H1 (cell line): ENCODE results near the gene CDC45. TPM values are rescaled to one million over a fixed set of nuclear protein-coding genes. Genes with fewer than 3 reads are reported as not detected.

ENCODE experiments used
- CTCF ChIA-PET: fragments of 300-600 bp; sonication (Branson Sonifier 250); formaldehyde crosslinking; loops from one replicate; lab custom pipeline; 2021; ENCODE audit not compliant: partially characterized antibody; lab: Charles Lee
- POLR2A ChIA-PET: fragments of 300-600 bp; sonication (Branson Sonifier 250); formaldehyde crosslinking; loops from one replicate; lab custom pipeline; 2021; ENCODE audit warnings: inconsistent platforms; ENCODE audit not compliant: partially characterized antibody; lab: Charles Lee
- DNase-seq, 2 experiments: peaks; one replicate each; pipeline versions ENCODE4 v3.0.0 to v3.0.0-alpha.2; 2010 to 2022; ENCODE audit warnings: low spot score in 2 of 2, low read depth in 1 of 2, mixed read lengths in 1 of 2
- FAIRE-seq: peaks from 2 replicates; lab custom pipeline; 2011; peaks lifted over from hg19 to GRCh38; lab: Jason Lieb, UNC
- H2AFZ ChIP-seq: 2 replicates; pipeline ENCODE4 v1.8.1; 2012; ENCODE audit warnings: low read length, inconsistent platforms
- H2AK5ac ChIP-seq: 2 replicates; pipeline ENCODE4 v1.6.1; 2013; ENCODE audit warnings: low read depth, low read length
- H2BK120ac ChIP-seq: replicated peaks from 2 replicates; pipeline ENCODE3; 2013; ENCODE audit warnings: low read depth, low read length, inconsistent platforms
- H2BK12ac ChIP-seq: 2 replicates; pipeline ENCODE4 v1.6.1; 2013; ENCODE audit warnings: low read depth, low read length
- H2BK15ac ChIP-seq: 2 replicates; pipeline ENCODE4 v1.6.1; 2013; ENCODE audit warnings: low read length
- H2BK20ac ChIP-seq: 2 replicates; pipeline ENCODE4 v1.6.1; 2013; ENCODE audit warnings: low read length
- H2BK5ac ChIP-seq: 2 replicates; pipeline ENCODE4 v1.6.1; 2013; ENCODE audit warnings: low read depth, low read length
- H3K14ac ChIP-seq: 2 replicates; pipeline ENCODE4 v1.6.1; 2013; ENCODE audit warnings: inconsistent platforms; ENCODE audit not compliant: insufficient read length
- H3K18ac ChIP-seq: 2 replicates; pipeline ENCODE4 v1.6.1; 2013; ENCODE audit warnings: low read length; ENCODE audit errors: extremely low read depth
- H3K23ac ChIP-seq: 2 replicates; pipeline ENCODE4 v1.6.1; 2013; ENCODE audit warnings: inconsistent platforms; ENCODE audit not compliant: insufficient read length
- H3K23me2 ChIP-seq: 2 replicates; pipeline ENCODE4 v1.6.1; 2013; ENCODE audit warnings: low read depth, low read length
- H3K27ac ChIP-seq: 2 replicates; pipeline ENCODE4 v1.6.1; 2011; ENCODE audit warnings: low read depth, low read length, inconsistent platforms
- H3K27me3 ChIP-seq, 4 experiments: replicated peaks in 1 of 4; 1 replicate in 1 of 4; 2 replicates in 3 of 4; pipeline versions ENCODE4 v1.6.1 to v1.8.1; 2011 to 2013; ENCODE audit warnings: low read length in 3 of 4, mild to moderate bottlenecking in 3 of 4, inconsistent platforms in 2 of 4, mixed read lengths in 2 of 4, moderate library complexity in 1 of 4; ENCODE audit not compliant: control insufficient read depth in 3 of 4, insufficient read depth in 3 of 4; ENCODE audit errors: extremely low read depth in 1 of 4
- H3K36me3 ChIP-seq, 4 experiments: 2 replicates each; pipeline versions ENCODE4 v1.6.1 to v1.8.1; 2011 to 2013; ENCODE audit warnings: mild to moderate bottlenecking in 4 of 4, low read length in 3 of 4, moderate library complexity in 2 of 4, control low read depth in 1 of 4, inconsistent platforms in 1 of 4; ENCODE audit not compliant: insufficient read depth in 4 of 4, control insufficient read depth in 2 of 4
- H3K4ac ChIP-seq: replicated peaks from 2 replicates; pipeline ENCODE3; 2013; ENCODE audit warnings: low read length, low read depth, mixed read lengths, inconsistent platforms; ENCODE audit not compliant: insufficient read length
- H3K4me1 ChIP-seq, 4 experiments: replicated peaks in 1 of 4; 1 replicate in 1 of 4; 2 replicates in 3 of 4; pipeline versions ENCODE4 v1.6.1 to v1.8.1; 2011 to 2013; ENCODE audit warnings: low read length in 3 of 4, inconsistent platforms in 2 of 4, mixed read lengths in 1 of 4; ENCODE audit not compliant: insufficient read depth in 4 of 4, control insufficient read depth in 3 of 4
- H3K4me2 ChIP-seq, 2 experiments: 2 replicates each; pipeline versions ENCODE4 v1.6.1 to v1.8.1; 2011 to 2013; ENCODE audit warnings: low read depth in 2 of 2, low read length in 2 of 2, control low read depth in 1 of 2, inconsistent platforms in 1 of 2, mild to moderate bottlenecking in 1 of 2; ENCODE audit not compliant: insufficient read depth in 1 of 2
- H3K4me3 ChIP-seq, 4 experiments: fragments of 200-600, 300-600 bp in 1 of 4; sonication (generic), shearing (Covaris generic), sonication (Bioruptor Twin) in 1 of 4; 2 replicates each; pipeline versions ENCODE4 v1.5.1 to v1.8.1; 2011 to 2016; ENCODE audit warnings: low read length in 4 of 4, low read depth in 3 of 4, control low read depth in 2 of 4, inconsistent platforms in 2 of 4, mild to moderate bottlenecking in 2 of 4, mixed read lengths in 1 of 4, moderate library complexity in 1 of 4; ENCODE audit not compliant: insufficient read depth in 2 of 4; ENCODE audit errors: extremely low read depth in 1 of 4
- H3K56ac ChIP-seq: replicated peaks from 2 replicates; pipeline ENCODE3; 2013; ENCODE audit warnings: low read depth, mild to moderate bottlenecking, mixed read lengths, low read length, inconsistent platforms; ENCODE audit not compliant: insufficient read length
- H3K79me1 ChIP-seq: 2 replicates; pipeline ENCODE4 v1.6.1; 2013; ENCODE audit warnings: low read depth, low read length, control low read depth
- H3K79me2 ChIP-seq, 2 experiments: 2 replicates each; pipeline versions ENCODE4 v1.6.1 to v1.8.1; 2012 to 2013; ENCODE audit warnings: low read length in 2 of 2, mild to moderate bottlenecking in 2 of 2, inconsistent platforms in 1 of 2; ENCODE audit not compliant: insufficient read depth in 2 of 2, control insufficient read depth in 1 of 2
- H3K9ac ChIP-seq, 4 experiments: replicated peaks in 1 of 4; 1 replicate in 1 of 4; 2 replicates in 3 of 4; pipeline versions ENCODE4 v1.6.1 to v1.8.1; 2011 to 2013; ENCODE audit warnings: low read depth in 3 of 4, low read length in 3 of 4, control low read depth in 2 of 4, mild to moderate bottlenecking in 2 of 4, moderate library complexity in 2 of 4, inconsistent platforms in 1 of 4; ENCODE audit errors: extremely low read depth in 1 of 4
- H3K9me3 ChIP-seq, 2 experiments: 2 replicates each; pipeline versions ENCODE4 v1.6.1 to v1.8.1; 2012 to 2013; ENCODE audit warnings: mild to moderate bottlenecking in 2 of 2, moderate library complexity in 2 of 2, control low read depth in 1 of 2, inconsistent platforms in 1 of 2, low read depth in 1 of 2, low read length in 1 of 2, mixed read lengths in 1 of 2; ENCODE audit not compliant: insufficient read depth in 2 of 2
- H4K20me1 ChIP-seq, 2 experiments: replicated peaks in 1 of 2; 2 replicates each; pipeline versions ENCODE3 to v1.8.1; 2011 to 2013; ENCODE audit warnings: inconsistent platforms in 2 of 2, low read length in 2 of 2, mild to moderate bottlenecking in 1 of 2; ENCODE audit not compliant: insufficient read depth in 2 of 2, control insufficient read depth in 1 of 2
- H4K5ac ChIP-seq: 2 replicates; pipeline ENCODE4 v1.6.1; 2013; ENCODE audit warnings: low read length, low read depth, mixed read lengths, inconsistent platforms; ENCODE audit not compliant: insufficient read length
- H4K8ac ChIP-seq: 2 replicates; pipeline ENCODE4 v1.8.0; 2013; ENCODE audit warnings: mild to moderate bottlenecking, moderate library complexity, low read length, inconsistent platforms; ENCODE audit not compliant: insufficient read depth; ENCODE audit errors: extremely low read depth
- H4K91ac ChIP-seq: replicated peaks from 2 replicates; pipeline ENCODE3; 2013; ENCODE audit warnings: low read length, mixed read lengths, inconsistent platforms; ENCODE audit not compliant: insufficient read length
- BACH1 ChIP-seq: IDR thresholded peaks from 2 replicates; pipeline ENCODE4 v1.6.1; 2012; ENCODE audit warnings: low read length, improper control_type of control experiment
- CBX5 ChIP-seq: fragments of 300-800, 300-1000 bp; sonication (generic); IDR thresholded peaks from 2 replicates; pipeline ENCODE4 v1.7.1; 2016; ENCODE audit warnings: antibody characterized with exemption, low read length, low read depth
- EP300 ChIP-seq, 2 experiments: IDR thresholded peaks; 1 replicate in 1 of 2; 2 replicates in 1 of 2; pipeline ENCODE4 v1.6.1; 2011 to 2012; ENCODE audit warnings: low read depth in 2 of 2, low read length in 2 of 2, mild to moderate bottlenecking in 2 of 2, borderline replicate concordance in 1 of 2, inconsistent platforms in 1 of 2, moderate library complexity in 1 of 2
- EZH2 ChIP-seq: fragments of 200-600 bp; sonication (generic); IDR thresholded peaks from 2 replicates; pipeline ENCODE4 v1.7.1; 2012; ENCODE audit warnings: low read depth, mild to moderate bottlenecking, moderate library complexity, low read length, inconsistent platforms; ENCODE audit not compliant: severe bottlenecking
- RAD21 ChIP-seq, 2 experiments: IDR thresholded peaks in 1 of 2; conservative IDR thresholded peaks in 1 of 2; 2 replicates each; pipeline ENCODE4 v1.6.1; 2011; ENCODE audit warnings: low read depth in 2 of 2, low read length in 2 of 2, improper control_type of control experiment in 1 of 2, inconsistent platforms in 1 of 2, mild to moderate bottlenecking in 1 of 2, moderate library complexity in 1 of 2
- SP2 ChIP-seq: IDR thresholded peaks from 2 replicates; pipeline ENCODE4 v1.6.1; 2012; ENCODE audit warnings: mild to moderate bottlenecking, low read length, inconsistent platforms
- TEAD4 ChIP-seq: IDR thresholded peaks from 2 replicates; pipeline ENCODE4 v1.6.1; 2012; ENCODE audit warnings: low read depth, low read length, inconsistent platforms, mixed read lengths
- WGBS, 2 experiments: shearing (Covaris generic) in 1 of 2; methylation state at CpG; one replicate each; pipeline versions ENCODE4 v1.1.6 to v1.1.7; 2013 to 2015; ENCODE audit warnings: low lambda C conversion rate in 2 of 2, mixed read lengths in 2 of 2, inconsistent platforms in 1 of 2, low coverage in 1 of 2, missing lambda C conversion rate in 1 of 2; ENCODE audit not compliant: insufficient replicate concordance in 2 of 2, insufficient coverage in 1 of 2, insufficient read length in 1 of 2; ENCODE audit errors: extremely low coverage in 1 of 2, missing lambda C conversion rate in 1 of 2; 5-methylcytosine and 5-hydroxymethylcytosine counted together
- polyA plus RNA-seq, 7 experiments: library from polyadenylated mRNA; depleted of rRNA in 3 of 7; stranded (reverse) in 5 of 7; unstranded in 2 of 7; fragments of >200 nt in 5 of 7; fragments of 200-250 nt in 2 of 7; gene quantifications; 1 replicate in 5 of 7; 2 replicates in 1 of 7; 4 replicates in 1 of 7; pipeline versions ENCODE4 v1.2.1 to v1.2.3, GENCODE V29; 2011 to 2013; ENCODE audit warnings: missing spikeins in 2 of 7, mixed read lengths in 2 of 7
- total RNA-seq: library from RNA; stranded (reverse); fragmentation: NEBNext Ultra II Directional; extraction: Animal tissue kit (Norgen Biotek cat#: 25700); gene quantifications from 2 replicates; pipeline ENCODE4 v1.2.1, GENCODE V29; 2021

Gene CDC45
- total and polyA plus RNA-seq, 2 of the 8 experiments (the other 6 are each of a cell fraction or from before 2014, with no cell fraction given): 31.9 to 37.7 TPM

- 88% methylated on average over 11 of the region's 11 CpGs; no CpG with 5 or more reads in 1 of the 2 experiments for WGBS, 2 experiments
- no peak overlapping the region for H3K18ac ChIP-seq
- TF ChIP-seq EP300 (IDR thresholded peaks at IDR 0.05; ENCODE audit: borderline replicate concordance in 1 of 2, low read depth in 2 of 2, low read length in 2 of 2): no peak
- TF ChIP-seq CBX5: no peak
- no peak for TF ChIP-seq EZH2
- no peak for TF ChIP-seq SP2
- TF ChIP-seq BACH1: no peak
- no peak for TF ChIP-seq RAD21 (IDR thresholded peaks at IDR 0.05 in 1 of 2, conservative IDR thresholded peaks at IDR 0.05 in 1 of 2; ENCODE audit: low read depth in 2 of 2, low read length in 2 of 2)
- no peak for TF ChIP-seq TEAD4
- H3K23ac ChIP-seq: no peak overlapping the region
- H2BK5ac ChIP-seq: no peak overlapping the region
- DNase-seq: no peak
- no peak overlapping the region for H3K14ac ChIP-seq
- H2AK5ac ChIP-seq: no peak overlapping the region
- H3K27me3 ChIP-seq: no peaks in the 10 kb centered on the region
- H3K9ac ChIP-seq: no peak overlapping the region
- ChIA-PET CTCF (interaction anchor here (2.2 to 3.4 kb wide), 2 partner anchors 7 to 158 kb away, joined by 14 to 34 read pairs; no protein-coding TSS in a partner anchor), POLR2A (interaction anchor here (1.1 kb wide), 1 partner anchor 26 kb away, joined by 3 read pairs; no protein-coding TSS in a partner anchor)
- H2BK20ac ChIP-seq: no peak overlapping the region
- peaks cover 7% of the 10 kb centered on the region for H3K79me1 ChIP-seq
- H2BK120ac ChIP-seq: no peak overlapping the region
- no peaks in the 10 kb centered on the region for H3K9me3 ChIP-seq
- H3K4me1 ChIP-seq: no peaks in the 10 kb centered on the region
- peaks cover 0 to 18% of the 10 kb centered on the region in 2 experiments; a peak in 2 of 4 replicates for H3K79me2 ChIP-seq
- no peak overlapping the region for H2BK12ac ChIP-seq
- H3K4me2 ChIP-seq: no peak overlapping the region
- H4K91ac ChIP-seq: no peak overlapping the region
- no peak overlapping the region for H2BK15ac ChIP-seq
- H4K8ac ChIP-seq: no peak overlapping the region
- no peak for FAIRE-seq
- H3K23me2 ChIP-seq: no peaks in the 10 kb centered on the region
- H3K27ac ChIP-seq: no peak overlapping the region
- H3K36me3 ChIP-seq: peaks cover 32 to 53% (median 42%) of the 10 kb centered on the region in 4 experiments; a peak in 7 of 8 replicates
- H3K4me3 ChIP-seq: no peak overlapping the region
- no peak overlapping the region for H2AFZ ChIP-seq
- no peak overlapping the region for H3K4ac ChIP-seq
- H4K20me1 ChIP-seq: peaks cover 4 to 28% of the 10 kb centered on the region in 2 experiments
- H3K56ac ChIP-seq: no peak overlapping the region
- no peak overlapping the region for H4K5ac ChIP-seq
Measured at GRCh38 chr22:19471572-19471971, 8.1 kb upstream of the CDC45 start.
